ENCODE data around the gene SLC15A1. TPM values are rescaled to one million over a fixed set of nuclear protein-coding genes. Genes with fewer than 3 reads are reported as not detected.

SLC15A1 gene
- polyA plus RNA-seq, 6 donors from 2014 or later = not detected

- H3K27ac Mint-ChIP-seq = peak overlapping the region in 1 of 6 donors; percentile 26
- H3K27me3 Mint-ChIP-seq = peaks cover 4 to 23% (median 17%) of the 10 kb centered on the region in 3 donors
- H3K4me3 Mint-ChIP-seq = no peak overlapping the region
- no peaks in the 10 kb centered on the region for H3K36me3 Mint-ChIP-seq
- H3K9me3 Mint-ChIP-seq = no peaks in the 10 kb centered on the region
- no peaks in the 10 kb centered on the region for H3K4me1 Mint-ChIP-seq
- ATAC-seq (ENCODE audit: low read depth in 2 of 2) = no peak
- no peak for DNase-seq
These were observed 77.4 kb downstream of the SLC15A1 start for GRCh38 chr13:98675066-98675465.

- H3K9me3 Mint-ChIP-seq = no peaks in the 10 kb centered on the region
- ATAC-seq (ENCODE audit: low read depth in 2 of 2) (peak; percentile 40 to 47), DNase-seq (peak; percentile 30)
- H3K4me3 Mint-ChIP-seq = no peak overlapping the region
- no peak overlapping the region for H3K27ac Mint-ChIP-seq
- H3K4me1 Mint-ChIP-seq = no peaks in the 10 kb centered on the region
- H3K36me3 Mint-ChIP-seq = no peaks in the 10 kb centered on the region
- peaks cover 0 to 34% (median 33%) of the 10 kb centered on the region in 3 donors for H3K27me3 Mint-ChIP-seq
These were observed 79.4 kb downstream of the SLC15A1 start for GRCh38 chr13:98672947-98673613.

- Mint-ChIP-seq H3K9me3 (no peaks in the 10 kb centered on the region), H3K36me3 (no peaks in the 10 kb centered on the region), H3K27ac (no peak overlapping the region), H3K4me1 (no peaks in the 10 kb centered on the region), H3K27me3 (peaks cover 13 to 42% (median 25%) of the 10 kb centered on the region in 3 donors), H3K4me3 (no peak overlapping the region)
- DNase-seq = no peak
- ATAC-seq (ENCODE audit: low read depth in 2 of 2) = no peak
These were observed 84.3 kb downstream of the SLC15A1 start for GRCh38 chr13:98668155-98668554.

- Mint-ChIP-seq H3K27me3 (peaks cover 13 to 48% (median 26%) of the 10 kb centered on the region in 3 donors), H3K36me3 (no peaks in the 10 kb centered on the region), H3K4me1 (no peaks in the 10 kb centered on the region), H3K27ac (no peak overlapping the region), H3K9me3 (no peaks in the 10 kb centered on the region), H3K4me3 (no peak overlapping the region)
- ATAC-seq (ENCODE audit: low read depth in 2 of 2) (no peak), DNase-seq (no peak)
These were observed 86.9 kb downstream of the SLC15A1 start for GRCh38 chr13:98665638-98665995.

GRCh38 chr13:98664924-98665637 is 87.4 kb downstream of the SLC15A1 start:
- Mint-ChIP-seq H3K4me1 (no peaks in the 10 kb centered on the region), H3K9me3 (no peaks in the 10 kb centered on the region), H3K27me3 (peaks cover 13 to 48% (median 28%) of the 10 kb centered on the region in 3 donors), H3K36me3 (no peaks in the 10 kb centered on the region), H3K27ac (no peak overlapping the region), H3K4me3 (no peak overlapping the region)
- ATAC-seq (ENCODE audit: low read depth in 2 of 2) (no peak), DNase-seq (no peak)

GRCh38 chr13:98664510-98664909 is 88.0 kb downstream of the SLC15A1 start:
- Mint-ChIP-seq H3K27ac (no peak overlapping the region), H3K4me3 (no peak overlapping the region), H3K36me3 (no peaks in the 10 kb centered on the region), H3K4me1 (no peaks in the 10 kb centered on the region), H3K9me3 (no peaks in the 10 kb centered on the region), H3K27me3 (peaks cover 13 to 46% (median 28%) of the 10 kb centered on the region in 3 donors)
- ATAC-seq (ENCODE audit: low read depth in 2 of 2) = no peak
- no peak for DNase-seq

GRCh38 chr13:98664047-98664446 is 88.4 kb downstream of the SLC15A1 start:
- Mint-ChIP-seq H3K36me3 (no peaks in the 10 kb centered on the region), H3K27ac (peak overlapping the region in 1 of 6 donors; percentile 16), H3K9me3 (no peaks in the 10 kb centered on the region), H3K27me3 (peaks cover 13 to 41% (median 24%) of the 10 kb centered on the region in 3 donors), H3K4me3 (no peak overlapping the region), H3K4me1 (no peaks in the 10 kb centered on the region)
- ATAC-seq (ENCODE audit: low read depth in 2 of 2) = no peak
- no peak for DNase-seq

- Mint-ChIP-seq H3K9me3 (no peaks in the 10 kb centered on the region), H3K4me1 (peaks cover 4 to 8% (median 5%) of the 10 kb centered on the region in 3 donors), H3K4me3 (peak overlapping the region in 1 of 8 donors; percentile 29), H3K36me3 (no peaks in the 10 kb centered on the region), H3K27ac (no peak overlapping the region), H3K27me3 (peaks cover 10 to 31% (median 23%) of the 10 kb centered on the region in 3 donors)
- no peak for ATAC-seq (ENCODE audit: low read depth in 2 of 2)
- no peak for DNase-seq
These were observed 94.3 kb downstream of the SLC15A1 start for GRCh38 chr13:98658131-98658530.

GRCh38 chr13:98657506-98658085 is 94.9 kb downstream of the SLC15A1 start:
- no peaks in the 10 kb centered on the region for H3K9me3 Mint-ChIP-seq
- no peaks in the 10 kb centered on the region for H3K36me3 Mint-ChIP-seq
- ATAC-seq (ENCODE audit: low read depth in 2 of 2) = no peak
- peaks cover 4 to 8% (median 6%) of the 10 kb centered on the region in 3 donors for H3K4me1 Mint-ChIP-seq
- H3K27me3 Mint-ChIP-seq = peaks cover 10 to 31% (median 23%) of the 10 kb centered on the region in 3 donors
- H3K4me3 Mint-ChIP-seq = no peak overlapping the region
- no peak overlapping the region for H3K27ac Mint-ChIP-seq
- no peak for DNase-seq

- Mint-ChIP-seq H3K4me1 (peaks cover 4 to 8% (median 6%) of the 10 kb centered on the region in 3 donors), H3K4me3 (no peak overlapping the region), H3K36me3 (no peaks in the 10 kb centered on the region), H3K27ac (no peak overlapping the region), H3K9me3 (no peaks in the 10 kb centered on the region), H3K27me3 (peaks cover 10 to 31% (median 17%) of the 10 kb centered on the region in 3 donors)
- DNase-seq = no peak
- no peak for ATAC-seq (ENCODE audit: low read depth in 2 of 2)
These were observed 96.2 kb downstream of the SLC15A1 start for GRCh38 chr13:98656223-98656622.

GRCh38 chr13:98653463-98653985 is 98.9 kb downstream of the SLC15A1 start:
- Mint-ChIP-seq H3K4me3 (peak overlapping the region in 2 of 8 donors; percentile 30 to 53), H3K27ac (peak overlapping the region in 1 of 6 donors; percentile 37), H3K27me3 (peaks cover 10 to 20% (median 17%) of the 10 kb centered on the region in 3 donors), H3K36me3 (no peaks in the 10 kb centered on the region), H3K4me1 (peaks cover 4 to 12% (median 6%) of the 10 kb centered on the region in 3 donors), H3K9me3 (no peaks in the 10 kb centered on the region)
- ATAC-seq (ENCODE audit: low read depth in 2 of 2) (peak; percentile 71 to 94), DNase-seq (peak; percentile 55)

GRCh38 chr13:98652721-98653462 is 99.6 kb downstream of the SLC15A1 start:
- Mint-ChIP-seq H3K27me3 (peaks cover 6 to 20% (median 17%) of the 10 kb centered on the region in 3 donors), H3K27ac (peak overlapping the region in 2 of 6 donors; percentile 26 to 37), H3K4me1 (peaks cover 4 to 12% (median 6%) of the 10 kb centered on the region in 3 donors), H3K9me3 (no peaks in the 10 kb centered on the region), H3K36me3 (no peaks in the 10 kb centered on the region), H3K4me3 (peak overlapping the region in 2 of 8 donors; percentile 30 to 53)
- ATAC-seq (ENCODE audit: low read depth in 2 of 2) (no peak), DNase-seq (no peak)

GRCh38 chr13:98652276-98652675 is 100.2 kb downstream of the SLC15A1 start:
- H3K4me1 Mint-ChIP-seq = peaks cover 4 to 12% (median 6%) of the 10 kb centered on the region in 3 donors
- H3K36me3 Mint-ChIP-seq = no peaks in the 10 kb centered on the region
- no peak overlapping the region for H3K27ac Mint-ChIP-seq
- no peak overlapping the region for H3K4me3 Mint-ChIP-seq
- no peak for DNase-seq
- no peak for ATAC-seq (ENCODE audit: low read depth in 2 of 2)
- H3K27me3 Mint-ChIP-seq = peaks cover 7 to 18% (median 17%) of the 10 kb centered on the region in 3 donors
- H3K9me3 Mint-ChIP-seq = no peaks in the 10 kb centered on the region

Measured in naive B cell (primary cell).